GM12891 (cell line): ENCODE results near the gene CLDN11.

Experiments used
- POLR2A ChIP-seq: IDR thresholded peaks from 2 replicates; pipeline ENCODE4 v1.6.1; 2011; ENCODE audit warnings: low read depth, low read length, control low read depth
- POLR2AphosphoS5 ChIP-seq: IDR thresholded peaks from 2 replicates; pipeline ENCODE4 v1.6.1; 2011; ENCODE audit warnings: low read depth, low read length, control low read depth
- TAF1 ChIP-seq: IDR thresholded peaks from 2 replicates; pipeline ENCODE4 v1.6.1; 2011; ENCODE audit warnings: low read depth, low read length, control low read depth

DNA sequence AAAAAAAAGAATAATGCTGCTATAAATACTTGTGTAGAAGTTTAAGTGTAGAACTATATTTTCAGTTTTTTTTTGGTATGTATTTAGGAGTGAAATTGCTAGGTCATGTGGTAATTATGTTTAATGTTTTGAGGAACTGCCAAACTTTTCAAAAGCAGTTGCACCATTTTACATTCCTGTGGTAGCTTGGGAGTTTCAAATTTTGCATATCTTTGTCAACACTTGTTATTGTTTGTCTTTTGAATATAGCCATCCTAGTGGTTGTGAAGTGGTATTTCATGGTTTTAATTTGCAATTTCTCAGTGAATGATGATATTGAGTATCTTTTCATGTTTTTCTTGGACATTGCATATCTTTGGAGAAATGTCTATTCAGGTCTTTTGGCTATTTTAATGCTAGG, 30.7 kb upstream of the CLDN11 start:
- no peak for TF ChIP-seq POLR2AphosphoS5
- no peak for TF ChIP-seq POLR2A
- no peak for TF ChIP-seq TAF1
